ENCODE data around the gene IL23R.
A peak's percentile ranks its signal among the peaks of the same experiment; 100 is the strongest.

- TF ChIP-seq POLR2A (IDR thresholded peaks at IDR 0.05), result no peak
- no peak for TF ChIP-seq CTCF (IDR thresholded peaks at IDR 0.05)
- peak in 1 of 2 donors; percentile 5 for TF ChIP-seq EP300 (IDR thresholded peaks at IDR 0.05)
These were observed 90.3 kb downstream of the IL23R start for GRCh38 chr1:67256291-67257172.
